AG10803 (cell line): ENCODE measurements around the gene CKB.
A peak's percentile ranks its signal among the peaks of the same experiment; 100 is the strongest.

Source experiments
- DNase-seq: peaks from one replicate; pipeline ENCODE4 v3.0.0; 2010; ENCODE audit warnings: low read depth
- H3K4me3 ChIP-seq: 2 replicates; pipeline ENCODE4 v1.5.1; 2011; ENCODE audit warnings: mild to moderate bottlenecking, low read length, control low read depth
- CTCF ChIP-seq: conservative IDR thresholded peaks from 2 replicates; pipeline ENCODE4 v1.5.1; 2011; ENCODE audit warnings: mild to moderate bottlenecking, low read length, control low read depth, inconsistent platforms

CKB gene

GRCh38 chr14:103548463-103549351, 26.1 kb upstream of the CKB start:
- no peak overlapping the region for H3K4me3 ChIP-seq
- no peak for DNase-seq
- no peak for TF ChIP-seq CTCF

GRCh38 chr14:103547941-103548462, 25.4 kb upstream of the CKB start:
- H3K4me3 ChIP-seq: no peak overlapping the region
- TF ChIP-seq CTCF: no peak
- no peak for DNase-seq

- no peak overlapping the region for H3K4me3 ChIP-seq
- DNase-seq: no peak
- TF ChIP-seq CTCF: no peak
These were observed 24.9 kb upstream of the CKB start for GRCh38 chr14:103547455-103547940.

- DNase-seq: no peak
- peak; percentile 79 for TF ChIP-seq CTCF
- no peak overlapping the region for H3K4me3 ChIP-seq
These were observed 24.2 kb upstream of the CKB start for GRCh38 chr14:103546652-103547454.

GRCh38 chr14:103545915-103546651, 23.5 kb upstream of the CKB start:
- H3K4me3 ChIP-seq: no peak overlapping the region
- DNase-seq: no peak
- TF ChIP-seq CTCF: no peak

GRCh38 chr14:103545219-103545914, 22.7 kb upstream of the CKB start:
- DNase-seq: no peak
- H3K4me3 ChIP-seq: no peak overlapping the region
- TF ChIP-seq CTCF: no peak
